Measurements from ENCODE around the gene SENP2.
"Not testable (repeated sequence)": the region's sequence is repeated elsewhere in the genome, so short reads cannot be mapped to it uniquely, and the experiment has no call there.

SENP2 gene

DNA sequence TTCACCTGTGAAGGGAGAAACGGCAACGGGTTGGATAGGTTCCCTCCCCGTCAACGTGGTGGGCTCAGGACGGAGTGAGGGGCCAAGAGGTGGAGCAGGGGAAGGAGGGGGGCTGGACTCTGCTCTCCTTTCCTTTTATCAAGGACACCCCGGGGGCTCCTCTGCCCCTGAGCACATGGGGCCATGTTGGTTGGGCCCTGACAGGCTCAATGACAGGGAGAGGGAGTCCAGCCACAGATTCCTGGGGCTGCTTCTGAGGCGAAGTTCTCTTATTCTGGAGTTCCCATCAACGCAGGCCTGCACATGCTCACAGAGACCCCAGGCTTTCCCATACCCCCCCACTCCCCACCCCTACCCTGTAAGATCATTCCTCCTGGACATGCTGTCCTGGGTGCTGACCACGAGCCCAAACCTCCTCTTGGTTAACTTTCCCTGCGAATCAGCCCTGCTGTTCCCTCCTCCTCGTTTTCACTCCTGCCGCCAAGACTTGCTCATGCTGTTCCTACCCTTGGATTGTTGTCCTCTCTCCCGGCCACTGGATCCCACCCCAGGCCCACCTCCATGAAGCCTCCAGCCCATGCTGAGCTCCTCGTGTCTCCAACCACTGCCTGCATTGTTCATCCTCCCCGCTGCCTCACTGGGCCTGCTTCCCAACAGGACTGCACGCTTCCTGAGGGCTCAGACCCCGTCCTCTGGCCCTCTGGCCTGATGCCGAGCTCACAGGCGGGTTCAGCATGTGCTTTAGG is 61.2 kb downstream of the SENP2 start:
- DNase-seq (ENCODE audit: low spot score) (no peak), FAIRE-seq (no peak)

DNA sequence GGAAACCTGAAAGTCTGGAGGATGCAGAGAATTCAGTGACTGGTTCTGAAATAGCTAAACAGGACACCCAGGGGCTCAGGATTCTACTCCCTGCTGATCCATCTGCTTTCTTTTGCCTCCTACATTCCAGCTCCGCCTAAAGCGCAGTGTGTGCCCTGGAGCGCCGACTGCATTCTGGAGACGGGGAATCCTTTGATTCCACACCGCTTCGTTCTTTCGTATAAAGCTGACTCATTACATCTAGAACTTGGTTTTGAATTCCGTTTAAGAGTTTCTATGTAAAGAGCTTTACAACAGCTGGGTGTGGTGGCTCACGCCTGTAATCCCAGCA is 61.8 kb downstream of the SENP2 start:
- no peak for FAIRE-seq
- DNase-seq (ENCODE audit: low spot score): no peak

DNA sequence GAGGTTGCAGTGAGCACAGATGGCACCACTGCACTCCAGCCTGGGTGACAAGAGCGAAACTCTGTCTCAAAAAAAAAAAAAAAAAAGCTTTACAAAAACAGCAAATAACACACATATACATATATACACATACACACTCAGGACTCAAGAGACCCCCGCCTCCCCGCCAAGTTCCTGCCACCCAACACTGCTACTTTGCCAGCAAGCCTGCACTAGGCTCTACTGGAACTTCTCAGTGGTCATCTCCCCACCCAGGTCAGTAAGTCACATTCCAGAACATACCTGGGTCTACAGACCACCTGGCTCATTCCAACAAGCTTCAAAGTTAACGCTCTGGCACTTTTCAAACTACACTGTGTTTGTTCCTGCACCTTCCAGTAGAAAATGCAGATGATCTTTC is 62.3 kb downstream of the SENP2 start:
- FAIRE-seq: no peak
- no peak for DNase-seq (ENCODE audit: low spot score)

DNA sequence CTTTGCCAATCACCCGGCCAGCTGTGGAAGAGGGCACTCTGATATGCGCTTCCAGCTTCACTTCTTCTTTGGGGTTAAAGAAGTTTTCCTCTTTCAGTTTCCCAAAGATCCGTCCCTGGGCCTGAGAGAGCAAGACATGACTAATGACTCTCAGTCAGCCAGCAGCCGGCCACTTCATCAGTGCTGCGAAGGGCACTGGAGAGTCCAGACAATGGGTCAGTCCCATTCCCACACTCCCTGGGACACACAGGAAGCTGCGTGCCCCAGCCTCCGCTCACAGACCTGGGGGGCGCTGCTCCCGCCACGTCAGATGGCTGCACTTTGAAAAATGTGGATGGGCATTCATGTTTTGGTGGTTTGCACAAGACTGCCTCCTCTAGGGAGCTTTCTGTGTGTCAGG is 63.3 kb downstream of the SENP2 start:
- no peak for FAIRE-seq

DNA sequence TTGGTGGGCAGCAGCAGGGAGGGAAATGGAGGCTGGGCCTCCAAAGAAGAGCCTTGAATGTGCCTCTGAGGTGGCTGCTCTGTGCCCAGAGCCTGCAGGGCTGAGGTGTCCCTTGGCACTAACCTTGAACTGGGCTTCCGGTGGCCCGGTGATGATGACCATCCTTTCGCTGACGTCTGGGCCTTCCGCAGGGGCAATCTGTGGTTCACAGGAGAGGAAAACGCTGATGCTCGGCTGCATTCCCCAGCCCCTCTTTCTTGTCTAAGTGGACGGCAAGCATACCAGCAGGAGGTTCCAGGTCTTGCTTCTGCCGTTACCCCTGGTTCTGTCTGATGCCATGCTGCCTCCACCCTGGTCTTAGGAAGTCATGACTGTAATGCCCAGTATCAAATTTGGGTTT is 65.9 kb downstream of the SENP2 start:
- no peak for DNase-seq (ENCODE audit: low spot score)

More for the DNA sequence above, 63.3 kb downstream of the SENP2 start:
- DNase-seq (ENCODE audit: low spot score): no peak

DNA sequence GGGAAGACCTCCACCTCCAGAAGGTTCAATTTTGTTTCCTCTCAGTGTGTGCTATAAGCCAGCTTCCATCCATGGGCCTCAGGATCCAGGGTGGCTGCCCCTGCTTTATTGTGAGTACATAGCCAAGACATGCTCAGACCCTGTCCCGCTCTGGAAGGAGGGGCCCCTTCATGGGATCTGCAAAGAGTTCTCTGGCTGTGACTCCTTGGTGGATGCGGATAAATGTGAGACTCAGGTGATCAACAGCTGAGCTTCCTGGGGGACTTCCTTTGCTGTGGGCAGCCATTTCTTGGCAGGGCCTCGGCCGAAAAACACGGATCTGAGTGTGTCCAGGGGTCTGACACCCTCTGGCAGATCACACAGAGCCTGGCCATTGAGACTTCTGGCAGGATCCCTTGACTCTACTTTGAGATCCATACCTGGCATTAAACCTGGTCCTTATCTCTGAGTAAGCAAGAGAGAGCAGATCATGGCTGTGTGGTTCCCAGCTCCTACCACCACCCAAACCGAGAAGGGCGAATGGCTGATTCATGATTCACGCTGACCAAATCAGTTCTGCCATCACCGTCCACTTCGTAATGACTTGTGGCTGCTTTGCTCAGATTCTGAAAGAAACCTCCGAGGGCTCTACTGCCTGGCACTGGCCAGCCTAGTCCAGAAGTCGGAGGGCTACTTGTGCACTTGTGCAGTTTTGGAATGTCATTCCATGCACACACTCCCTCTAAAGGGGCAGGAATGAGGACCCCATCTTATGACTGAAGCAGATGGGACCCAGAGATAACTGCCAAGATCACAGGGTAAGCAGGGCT is 68.1 kb downstream of the SENP2 start:
- DNase-seq (ENCODE audit: low spot score) (no peak), FAIRE-seq (no peak)

More for the DNA sequence above, 65.9 kb downstream of the SENP2 start:
- no peak for FAIRE-seq

DNA sequence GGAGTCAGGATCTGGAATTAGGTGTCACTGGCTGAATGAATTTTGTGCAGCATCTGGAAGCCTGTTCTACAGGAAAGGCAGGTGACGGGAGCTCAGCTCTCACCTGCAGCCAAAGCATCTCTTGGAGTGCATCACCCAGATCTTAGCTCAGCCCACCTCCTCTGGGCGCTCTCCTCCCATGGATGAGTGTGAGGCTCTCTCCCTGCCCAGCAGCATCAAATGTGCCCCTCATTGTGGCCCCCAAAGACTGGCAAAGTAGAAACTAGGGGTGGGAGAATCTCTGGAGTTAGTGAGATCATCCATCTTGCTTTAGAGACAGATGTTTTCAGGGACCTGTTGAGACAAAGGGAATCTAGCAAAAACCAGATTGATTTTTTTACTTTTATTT is 68.7 kb downstream of the SENP2 start:
- FAIRE-seq: no peak
- no peak for DNase-seq (ENCODE audit: low spot score)

DNA sequence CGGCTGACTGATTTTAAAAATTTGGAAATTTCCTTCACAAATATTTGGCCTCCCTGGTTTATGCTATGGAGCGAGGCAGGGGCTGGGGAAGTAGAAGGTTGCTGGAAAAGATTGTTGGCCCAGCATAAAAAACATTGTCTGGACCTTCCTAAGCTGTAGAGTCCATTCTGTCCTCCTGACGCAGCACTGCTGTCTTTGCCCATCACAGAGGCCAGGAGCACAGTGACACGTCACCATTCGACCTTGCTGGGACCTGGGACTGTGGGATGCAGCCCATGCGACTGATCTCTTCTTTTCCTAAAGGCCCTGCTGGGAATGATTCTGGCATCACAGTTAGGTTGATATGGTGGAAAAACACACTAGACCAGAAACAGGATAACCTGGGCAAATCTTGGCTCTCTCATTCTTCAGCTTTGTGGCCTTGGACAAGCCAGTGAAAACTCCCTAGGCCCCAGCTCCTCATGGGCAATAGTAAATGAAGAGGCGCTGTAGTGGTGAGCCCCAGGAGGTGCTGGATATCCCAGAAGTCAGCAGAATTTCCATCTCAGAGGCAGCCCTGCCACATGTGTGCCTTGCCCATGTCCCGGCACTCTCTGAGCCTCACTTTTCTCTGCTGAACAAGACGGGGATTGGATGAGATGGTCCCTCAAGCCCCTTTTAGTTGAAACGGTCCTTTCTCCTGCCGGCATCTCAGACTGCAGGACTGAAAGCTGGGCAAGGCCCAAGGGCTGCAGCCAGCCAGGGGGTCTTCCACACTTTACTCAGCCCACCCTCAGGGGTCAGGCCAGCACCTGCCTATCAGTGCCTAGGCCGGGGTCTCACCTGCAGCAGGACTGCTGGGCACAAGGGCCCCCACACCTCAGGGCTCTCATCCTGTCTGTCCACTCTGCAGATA is 69.6 kb downstream of the SENP2 start:
- FAIRE-seq (no peak), DNase-seq (ENCODE audit: low spot score) (no peak)

DNA sequence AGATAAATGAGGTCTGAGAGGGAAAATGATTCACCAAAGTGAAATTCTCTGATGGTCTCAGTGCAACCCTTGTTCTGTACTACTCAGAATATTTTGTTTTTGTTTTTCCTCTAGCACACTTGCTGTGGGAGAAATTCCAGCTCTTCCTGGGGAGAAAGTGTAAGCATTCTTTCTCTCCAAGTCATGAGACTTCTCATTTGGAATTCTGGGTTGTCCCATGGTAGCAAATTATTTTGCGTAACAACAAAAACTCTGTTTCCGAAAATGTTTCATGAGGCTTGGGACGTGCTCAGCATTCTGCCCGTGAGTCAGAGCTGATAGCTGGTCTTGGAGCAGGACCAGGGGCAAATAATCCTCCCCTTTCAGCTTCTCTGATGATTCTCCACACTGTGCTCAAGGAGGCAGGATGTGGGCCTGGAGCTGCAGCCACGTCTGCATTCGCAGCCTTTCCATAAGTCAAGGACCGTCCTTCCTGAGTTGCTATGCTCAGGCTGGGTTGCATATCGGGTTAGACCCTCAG is 70.3 kb downstream of the SENP2 start:
- DNase-seq (ENCODE audit: low spot score) (peak; percentile 62), FAIRE-seq (no peak)

DNA sequence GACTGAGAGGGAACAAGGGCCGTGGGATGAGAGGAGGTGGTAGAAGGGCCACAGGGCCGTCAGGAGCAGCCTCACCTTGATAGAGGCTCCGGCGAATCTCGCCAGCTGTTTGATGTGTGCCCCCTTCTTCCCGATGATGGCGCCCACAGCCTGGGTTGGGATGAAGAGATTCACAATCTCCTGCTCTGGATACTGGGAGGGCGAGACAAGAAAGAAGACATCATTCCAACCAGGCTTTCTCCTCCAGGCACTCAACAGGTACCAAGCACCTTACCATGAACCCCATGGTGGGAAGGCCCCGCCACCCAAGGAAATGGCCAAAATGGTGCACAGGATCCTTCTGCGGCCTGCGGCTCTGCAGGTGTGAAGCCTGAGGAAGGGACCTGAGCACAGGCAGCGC is 71.1 kb downstream of the SENP2 start:
- FAIRE-seq: no peak

DNA sequence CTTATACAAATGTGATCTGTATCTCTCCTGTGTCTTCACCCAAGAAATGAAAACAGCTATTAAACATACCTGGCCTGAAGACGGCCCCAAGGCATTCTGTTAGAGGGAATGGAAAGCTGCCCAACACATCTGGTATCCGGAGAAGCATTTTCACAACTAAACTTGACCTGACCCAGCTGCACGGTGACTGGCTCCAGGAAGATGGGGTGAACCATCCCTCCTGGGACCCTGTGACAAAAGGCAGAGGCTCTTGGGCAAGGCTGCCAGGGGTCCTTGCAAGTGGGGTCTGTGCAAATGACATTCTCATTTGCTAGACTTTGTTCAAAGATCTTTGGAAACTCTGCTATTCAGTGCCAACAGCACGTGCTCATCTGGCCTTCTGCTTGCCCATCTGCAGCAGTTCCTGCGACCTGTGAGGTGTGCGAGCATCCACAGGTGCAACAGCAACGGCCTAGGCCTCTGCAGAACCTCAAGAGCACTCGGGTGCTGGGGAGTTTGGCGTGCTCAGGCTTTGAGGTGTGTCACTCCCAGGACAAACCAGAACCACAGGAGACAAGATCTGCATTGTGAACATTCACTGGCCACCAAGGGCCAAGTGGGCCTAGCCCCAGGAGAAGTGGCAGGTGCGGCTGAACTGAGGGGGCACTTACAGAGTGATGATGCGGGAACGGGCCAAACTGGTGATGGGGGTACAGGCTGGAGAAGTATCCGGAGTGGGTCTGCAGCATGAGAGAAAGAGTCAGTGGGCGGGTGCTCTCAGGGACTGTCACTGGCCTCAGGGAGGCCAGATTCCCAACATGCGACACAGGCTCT is 71.8 kb downstream of the SENP2 start:
- no peak for DNase-seq (ENCODE audit: low spot score)

More for the DNA sequence above, 71.1 kb downstream of the SENP2 start:
- no peak for DNase-seq (ENCODE audit: low spot score)

DNA sequence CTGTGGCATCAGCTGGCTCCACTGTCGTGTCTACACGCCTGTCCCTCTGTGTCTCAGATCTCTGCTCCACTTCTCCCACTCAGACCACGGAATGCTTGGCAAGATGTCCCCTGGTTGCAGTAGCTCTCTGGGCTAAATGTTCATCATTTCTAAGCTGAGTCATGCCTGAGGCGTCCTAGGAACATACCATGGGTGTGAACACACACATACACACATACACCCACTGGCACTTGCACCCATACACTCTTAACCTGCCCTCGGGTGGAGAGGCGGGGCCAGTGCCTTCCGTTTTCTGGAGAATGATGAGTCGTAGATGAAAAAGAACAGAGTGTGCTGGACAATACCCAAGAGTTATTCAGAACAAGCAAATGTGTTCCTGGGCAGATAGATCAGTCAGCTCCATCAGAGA is 72.4 kb downstream of the SENP2 start:
- DNase-seq (ENCODE audit: low spot score) (peak; percentile 70), FAIRE-seq (peak; percentile 56)

More for the DNA sequence above, 71.8 kb downstream of the SENP2 start:
- FAIRE-seq: no peak

DNA sequence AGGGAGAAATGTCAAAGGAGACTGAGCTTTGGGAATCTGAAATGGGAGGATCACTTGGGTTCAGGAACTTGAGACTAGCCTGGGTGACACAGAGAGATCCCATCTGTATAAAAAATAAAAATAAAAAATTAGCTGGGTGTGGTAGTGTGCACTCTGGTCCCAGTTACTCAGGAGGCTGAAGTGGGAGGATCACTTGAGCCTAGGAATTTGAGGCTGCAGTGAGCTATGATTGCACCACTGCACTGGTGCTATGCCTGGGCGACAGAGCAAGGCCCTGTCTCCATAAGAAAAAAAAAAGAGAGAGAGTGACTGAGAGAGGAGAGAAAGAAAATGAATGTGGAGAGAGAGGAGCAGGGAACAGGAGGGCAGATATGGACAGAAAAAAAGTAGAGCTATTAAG is 72.8 kb downstream of the SENP2 start:
- FAIRE-seq: no peak

DNA sequence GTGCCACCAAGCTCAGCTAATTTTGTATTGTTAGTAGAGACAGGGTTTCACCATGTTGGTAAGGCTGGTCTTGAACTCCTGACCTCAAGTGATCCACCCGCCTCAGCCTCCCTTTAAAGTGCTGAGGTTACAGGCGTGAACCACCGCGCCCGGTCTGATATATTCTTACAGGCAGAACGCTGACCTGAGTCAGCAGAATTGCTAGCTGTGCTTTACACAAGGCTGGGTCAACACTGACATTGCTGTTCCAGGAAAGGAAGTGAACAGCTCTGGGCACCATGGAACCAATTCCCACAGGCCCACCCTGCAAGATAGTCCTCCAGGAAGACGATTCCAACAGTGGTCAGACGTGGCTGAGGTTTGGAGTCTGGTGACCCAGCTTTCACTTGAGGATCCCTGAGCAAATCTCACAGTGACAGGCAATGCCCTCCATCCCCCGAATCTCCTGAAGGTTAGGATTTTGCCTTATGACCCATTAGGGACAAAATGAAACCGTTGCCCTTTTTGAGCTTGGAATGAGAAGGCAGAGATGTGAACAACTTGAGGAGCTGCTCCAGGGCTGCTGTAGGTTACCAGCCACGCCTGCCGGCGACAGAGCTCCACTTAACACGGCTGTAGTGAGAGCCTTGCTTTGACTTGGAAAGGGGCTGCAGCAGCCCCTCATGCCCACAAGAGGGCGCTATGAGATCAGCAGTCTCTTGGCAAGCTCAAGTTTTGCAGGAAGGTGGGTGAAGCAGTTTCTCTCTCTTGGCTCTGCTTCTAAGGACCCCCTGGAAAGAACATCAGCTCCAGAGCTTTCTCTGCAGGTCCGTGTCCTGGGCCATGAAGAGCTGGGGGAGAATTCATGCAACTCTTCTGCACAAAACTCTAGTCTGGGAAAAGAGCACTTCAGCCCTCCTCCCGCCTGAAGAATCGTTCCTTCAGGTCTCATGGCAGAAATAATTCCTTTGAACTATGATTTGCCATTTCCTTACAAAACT is 74.1 kb downstream of the SENP2 start:
- DNase-seq (ENCODE audit: low spot score) (peak; percentile 84), FAIRE-seq (no peak)

More for the DNA sequence above, 72.8 kb downstream of the SENP2 start:
- DNase-seq (ENCODE audit: low spot score): no peak

DNA sequence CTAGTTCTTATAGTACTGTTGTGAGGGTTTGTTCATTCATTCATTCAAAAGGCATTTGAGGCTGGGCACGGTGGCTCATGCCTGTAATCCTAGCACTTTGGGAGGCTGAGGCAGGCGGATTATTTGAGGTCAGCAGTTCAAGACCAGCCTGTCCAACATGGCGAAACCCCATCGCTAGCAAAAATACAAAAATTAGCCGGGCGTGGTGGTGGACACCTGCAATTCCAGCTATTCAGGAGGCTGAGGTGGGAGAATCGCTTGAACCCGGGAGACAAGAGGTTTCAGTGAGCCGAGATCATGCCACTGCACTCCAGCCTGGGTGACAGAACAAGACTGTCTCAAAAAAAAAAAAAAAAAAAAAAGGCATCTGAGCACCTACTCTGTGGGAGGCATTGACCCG is 75.2 kb downstream of the SENP2 start:
- not testable (repeated sequence) for FAIRE-seq

DNA sequence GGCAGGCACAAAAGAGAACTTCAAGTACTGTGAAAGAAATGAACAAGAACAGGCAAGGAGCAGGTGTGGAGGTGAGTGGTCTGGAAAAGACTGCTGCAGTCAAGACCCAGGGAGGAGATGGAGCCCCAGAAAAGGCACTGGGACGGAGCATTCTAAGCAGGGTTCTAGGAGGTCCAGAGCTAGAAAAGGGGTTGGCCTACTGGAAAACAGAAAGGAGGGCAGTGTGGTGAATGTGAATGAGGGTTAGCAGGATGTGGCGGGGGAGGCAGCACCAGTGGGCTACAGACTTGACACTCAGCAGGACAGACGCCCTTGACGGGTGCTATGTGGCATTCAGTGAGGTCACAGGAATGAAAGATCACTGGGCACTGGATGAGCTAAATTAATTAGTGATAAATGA is 75.7 kb downstream of the SENP2 start:
- FAIRE-seq (no peak), DNase-seq (ENCODE audit: low spot score) (no peak)

More for the DNA sequence above, 75.2 kb downstream of the SENP2 start:
- DNase-seq (ENCODE audit: low spot score): not testable (repeated sequence)

DNA sequence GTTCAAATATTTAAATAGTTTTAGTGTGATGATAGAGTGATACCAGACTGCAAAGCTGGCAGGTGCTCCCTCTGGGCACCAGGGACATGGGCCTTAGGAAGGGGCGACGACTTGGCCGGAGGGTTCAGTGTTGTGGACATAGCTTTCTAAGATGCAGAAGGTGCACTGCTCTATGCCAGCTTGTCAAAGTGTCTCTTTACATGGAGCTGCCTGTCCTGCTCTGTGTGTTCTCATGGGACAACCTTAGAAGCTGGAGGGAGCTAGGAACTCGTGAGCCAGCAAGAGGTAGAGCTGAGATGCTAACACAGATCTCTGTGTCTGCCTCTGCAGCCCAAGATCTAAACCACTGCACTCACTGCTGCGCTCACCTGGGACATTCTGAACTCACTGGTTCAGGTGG is 77.8 kb downstream of the SENP2 start:
- no peak for FAIRE-seq
- DNase-seq (ENCODE audit: low spot score): no peak

DNA sequence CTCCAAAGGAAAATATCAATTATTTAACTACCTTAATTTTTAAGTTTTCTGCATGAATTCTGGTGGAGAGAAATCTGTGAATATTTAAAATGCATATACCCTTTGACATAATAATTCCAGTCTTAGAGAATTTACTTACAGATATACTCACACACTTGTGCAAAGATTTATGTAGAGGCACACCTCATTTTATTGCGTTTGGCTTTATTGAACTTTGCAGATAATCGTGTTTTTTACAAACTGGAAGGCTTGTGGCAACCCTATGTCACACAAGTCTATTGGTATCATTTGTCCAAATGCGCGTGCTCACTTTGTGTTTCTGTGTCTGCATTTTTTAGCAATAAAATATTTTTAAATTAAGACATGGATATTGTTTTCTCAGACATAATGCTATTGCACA is 81.5 kb downstream of the SENP2 start:
- DNase-seq (ENCODE audit: low spot score) (no peak), FAIRE-seq (no peak)

DNA sequence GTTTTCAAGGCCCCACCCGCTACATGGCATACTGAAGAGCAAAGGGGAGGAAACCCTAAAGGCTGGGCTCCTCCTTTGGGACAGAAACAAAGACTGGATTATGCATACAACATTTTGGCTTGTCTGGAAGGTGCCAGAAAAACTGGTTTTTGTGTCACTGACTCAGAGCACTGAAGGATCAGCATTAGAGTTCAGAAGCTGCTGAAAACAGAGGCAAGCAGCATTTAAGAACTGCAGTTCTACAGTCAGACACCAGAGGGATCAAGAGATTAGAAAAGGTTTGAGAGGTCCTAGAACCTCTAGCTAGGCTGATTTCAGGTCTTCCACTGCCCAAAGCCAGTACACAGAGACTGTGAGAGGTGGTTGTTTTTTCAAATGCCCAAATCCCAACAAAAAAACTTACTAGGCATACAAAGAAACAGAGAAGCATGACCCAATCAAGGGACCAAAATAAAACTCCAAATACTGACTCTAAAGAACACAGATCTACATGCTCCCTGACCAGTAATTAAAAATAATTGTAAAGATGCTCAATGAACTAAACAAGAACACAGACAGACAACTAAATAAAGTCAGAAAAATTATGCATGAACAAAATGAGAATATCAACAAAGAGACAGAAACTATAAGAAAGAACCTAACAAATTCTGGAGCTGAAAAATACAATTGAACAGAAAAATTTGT is 91.2 kb downstream of the SENP2 start:
- FAIRE-seq (no peak), DNase-seq (ENCODE audit: low spot score) (peak; percentile 74)

Measured in urothelium cell line (cell line).